ENCODE results near the gene PACSIN1.
A peak's percentile ranks its signal among the peaks of the same experiment; 100 is the strongest.

PACSIN1 gene, protein sequence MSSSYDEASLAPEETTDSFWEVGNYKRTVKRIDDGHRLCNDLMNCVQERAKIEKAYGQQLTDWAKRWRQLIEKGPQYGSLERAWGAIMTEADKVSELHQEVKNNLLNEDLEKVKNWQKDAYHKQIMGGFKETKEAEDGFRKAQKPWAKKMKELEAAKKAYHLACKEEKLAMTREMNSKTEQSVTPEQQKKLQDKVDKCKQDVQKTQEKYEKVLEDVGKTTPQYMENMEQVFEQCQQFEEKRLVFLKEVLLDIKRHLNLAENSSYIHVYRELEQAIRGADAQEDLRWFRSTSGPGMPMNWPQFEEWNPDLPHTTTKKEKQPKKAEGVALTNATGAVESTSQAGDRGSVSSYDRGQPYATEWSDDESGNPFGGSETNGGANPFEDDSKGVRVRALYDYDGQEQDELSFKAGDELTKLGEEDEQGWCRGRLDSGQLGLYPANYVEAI

DNA sequence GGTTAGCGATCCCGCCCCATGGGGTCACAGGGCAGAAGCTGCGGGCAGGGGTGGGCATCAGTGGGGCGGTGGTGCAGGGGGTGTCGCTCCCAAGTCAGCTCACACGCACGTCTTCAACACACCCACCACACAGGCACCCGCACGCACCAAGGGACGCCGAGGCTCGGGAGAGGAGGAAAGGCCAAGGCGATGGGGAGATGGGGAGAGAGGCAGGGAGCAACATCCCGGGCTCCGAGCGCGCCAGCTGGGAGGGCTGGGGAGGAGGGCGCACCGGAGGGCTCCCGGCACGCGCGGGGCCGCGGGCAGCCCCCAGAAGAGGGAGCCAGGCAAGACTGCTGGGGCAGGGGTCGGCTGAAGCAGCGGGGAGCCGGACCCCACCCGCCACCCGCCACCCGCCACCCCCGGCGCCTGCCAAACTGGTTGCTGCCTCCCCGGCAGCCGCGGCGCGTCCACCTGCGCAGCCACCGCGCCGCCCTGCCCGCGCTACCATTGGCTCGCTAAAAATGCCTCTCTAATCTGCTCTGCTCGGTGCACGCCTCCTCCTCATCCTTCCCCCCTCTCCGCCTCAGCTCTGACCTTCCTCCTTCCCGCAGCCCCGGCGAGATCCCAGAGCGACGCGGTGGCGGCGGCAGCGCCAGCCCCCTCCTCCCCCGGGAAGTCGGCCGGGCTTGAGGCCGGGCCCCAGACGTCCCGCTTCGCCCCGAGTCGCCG, at the start of gene PACSIN1:
TSS of gene PACSIN1 (plus strand) at position 546 of the 711 bp plus-strand sequence. CDS start 60,230 bp downstream, outside the sequence.
- DNase-seq (ENCODE audit: low read depth in 2 of 2) = peak in 1 of 2 donors; percentile 8

- DNase-seq (ENCODE audit: low read depth in 2 of 2) = no peak
Observed at GRCh38 chr6:34416877-34417371, 49.0 kb upstream of the PACSIN1 start.

DNA sequence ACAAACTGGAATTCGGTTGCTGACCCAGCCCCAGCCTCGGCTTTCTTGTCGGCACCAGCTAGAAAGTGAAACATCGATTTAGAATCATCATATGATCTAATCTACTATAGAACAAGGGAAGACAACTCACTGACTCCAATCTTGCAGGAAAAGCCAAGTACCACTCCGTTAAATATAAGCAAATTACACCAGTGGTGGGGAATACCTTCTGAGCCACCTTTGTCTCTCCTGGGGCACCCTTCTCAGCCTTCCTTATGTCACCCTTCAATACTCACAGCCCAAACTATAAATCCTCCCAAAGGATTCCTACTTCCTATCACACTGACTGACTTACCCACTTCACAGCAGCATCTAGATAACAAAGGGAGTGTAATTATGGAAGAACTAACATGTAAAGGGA, 47.5 kb upstream of the PACSIN1 start:
- DNase-seq (ENCODE audit: low read depth in 2 of 2) = no peak

- DNase-seq (ENCODE audit: low read depth in 2 of 2) = no peak
Observed at GRCh38 chr6:34423254-34423653, 42.6 kb upstream of the PACSIN1 start.

GRCh38 chr6:34424200-34425131, 41.4 kb upstream of the PACSIN1 start:
- DNase-seq (ENCODE audit: low read depth in 2 of 2) = no peak

GRCh38 chr6:34425132-34425497, 40.8 kb upstream of the PACSIN1 start:
- peak in 1 of 2 donors; percentile 5 for DNase-seq (ENCODE audit: low read depth in 2 of 2)

DNA sequence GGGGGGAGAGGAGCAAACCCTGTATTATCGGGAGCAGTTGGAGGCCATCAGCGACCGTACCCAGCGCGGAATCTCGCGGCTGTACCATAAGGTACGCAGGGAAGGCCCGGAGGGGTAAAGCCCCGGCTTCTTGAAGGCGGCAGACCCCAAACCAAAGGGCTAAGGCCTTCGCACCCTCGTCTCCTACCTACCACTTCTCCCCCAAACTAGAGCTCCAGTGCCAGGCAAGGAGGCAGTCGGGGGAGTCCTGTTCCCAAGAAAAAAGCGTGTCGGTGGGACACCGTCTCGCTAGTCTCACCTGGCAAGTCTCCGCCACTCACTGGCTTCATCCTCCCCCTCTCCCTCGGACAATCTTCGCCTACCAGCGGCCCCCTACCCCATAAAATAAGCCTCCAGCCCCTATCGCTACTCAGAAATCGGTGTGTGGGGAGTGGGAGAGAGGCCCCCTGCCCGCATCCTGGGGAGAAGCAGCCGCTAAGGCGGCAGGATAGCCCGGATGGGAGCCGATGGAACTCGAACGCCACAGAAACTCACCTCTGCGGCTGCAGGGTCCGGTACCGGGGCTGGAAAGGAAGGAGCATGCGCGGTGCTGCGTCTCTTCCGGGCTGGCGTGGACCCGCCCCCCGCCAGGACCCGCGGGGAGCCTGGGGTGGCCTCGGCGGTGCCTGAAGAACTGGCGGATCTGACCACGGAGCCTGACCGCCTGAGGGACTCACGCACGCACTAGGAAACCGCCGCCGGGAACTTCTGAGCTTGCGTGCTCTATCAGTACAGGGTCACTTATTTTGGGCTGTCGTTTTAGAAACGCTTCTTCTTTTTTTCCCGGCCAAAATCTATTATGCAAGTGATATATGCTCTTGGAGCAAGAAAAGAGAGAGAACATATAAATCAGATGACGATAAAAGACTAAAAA, 40.1 kb upstream of the PACSIN1 start, which contains the start of gene RPS10:
TSS of gene RPS10 (minus strand) at position 572 of the 913 bp plus-strand sequence. CDS start 848 bp downstream, outside the sequence.
- peak; percentile 87 for DNase-seq (ENCODE audit: low read depth in 2 of 2)

DNA sequence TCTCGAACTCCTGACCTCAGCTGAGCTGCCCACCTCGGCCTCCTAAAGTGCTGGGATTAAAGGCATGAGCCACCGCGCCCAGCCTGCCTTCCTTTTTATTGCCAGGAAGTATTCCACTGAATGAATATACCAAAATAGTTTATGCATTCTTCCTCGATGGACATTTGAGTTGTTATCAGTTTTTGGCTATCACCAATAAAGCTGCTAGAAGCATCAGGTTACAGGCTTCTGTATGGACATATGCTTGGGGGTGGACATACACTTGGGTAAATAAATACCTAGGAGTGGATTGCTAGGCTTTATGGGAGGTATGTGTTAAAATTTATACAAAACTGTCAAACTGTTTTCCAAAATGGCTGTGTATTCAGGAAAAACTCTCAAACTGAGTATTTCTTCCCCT, 30.0 kb upstream of the PACSIN1 start:
- DNase-seq (ENCODE audit: low read depth in 2 of 2) = no peak

DNA sequence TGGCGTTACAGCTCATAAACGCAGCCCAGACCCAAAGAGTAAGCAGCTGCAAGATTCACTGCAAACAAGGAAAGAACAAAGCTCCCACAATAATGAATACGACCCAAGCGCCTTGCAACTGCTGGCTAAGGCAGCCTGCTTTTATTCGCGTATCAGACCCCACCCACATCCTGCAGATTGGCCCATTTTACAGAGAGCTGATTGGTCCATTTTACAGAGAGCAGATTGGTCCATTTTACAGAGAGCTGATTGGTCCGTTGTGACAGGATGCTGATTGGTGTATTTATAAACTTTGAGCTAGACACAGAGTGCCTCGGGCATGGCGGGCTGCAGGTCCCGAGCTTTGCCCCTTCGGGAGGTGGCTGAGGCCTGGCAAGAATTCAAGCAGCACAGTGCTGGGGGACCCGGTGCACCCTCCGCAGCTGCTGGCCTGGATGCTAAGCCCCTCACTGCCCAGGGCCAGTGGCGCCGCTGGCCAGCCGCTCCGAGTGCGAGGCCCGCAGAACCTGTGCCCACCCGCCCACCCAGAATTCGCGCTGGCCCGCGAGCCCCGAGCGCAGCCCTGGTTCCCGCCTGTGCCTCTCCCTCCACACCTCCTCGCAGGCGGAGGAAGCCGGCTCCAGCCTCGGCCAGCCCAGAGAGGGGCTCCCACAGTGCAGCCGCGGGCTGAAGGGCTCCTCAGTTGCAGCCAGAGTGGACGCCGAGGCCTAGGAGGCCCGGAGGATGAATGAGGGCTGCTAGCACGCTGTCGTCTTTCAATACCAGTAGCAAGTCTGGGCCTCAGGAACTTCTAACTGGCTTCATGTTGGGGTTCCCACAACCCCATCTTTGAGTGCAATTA, 28.9 kb upstream of the PACSIN1 start:
- DNase-seq (ENCODE audit: low read depth in 2 of 2) = no peak

GRCh38 chr6:34437644-34437970, 28.3 kb upstream of the PACSIN1 start:
- DNase-seq (ENCODE audit: low read depth in 2 of 2) = no peak

GRCh38 chr6:34438705-34439104, 27.2 kb upstream of the PACSIN1 start:
- DNase-seq (ENCODE audit: low read depth in 2 of 2) = no peak

DNA sequence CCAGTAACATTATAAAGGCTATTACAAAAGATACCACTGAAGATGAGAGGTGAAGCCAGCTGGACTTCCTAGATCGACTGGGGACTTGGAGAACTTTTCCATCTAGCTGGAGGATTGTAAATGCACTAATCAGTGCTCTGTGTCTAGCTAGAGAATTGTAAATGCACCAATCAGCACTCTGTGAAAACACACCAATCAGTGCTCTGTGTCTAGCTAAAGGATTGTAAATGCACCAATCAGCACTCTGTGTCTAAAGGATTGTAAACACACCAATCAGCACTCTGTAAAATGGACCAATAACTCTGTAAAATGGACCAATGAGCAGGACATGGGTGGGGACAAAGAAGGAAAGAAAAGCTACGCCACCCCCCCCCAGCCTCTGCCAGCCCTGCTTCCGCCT, 26.4 kb upstream of the PACSIN1 start:
- no peak for DNase-seq (ENCODE audit: low read depth in 2 of 2)

- no peak for DNase-seq (ENCODE audit: low read depth in 2 of 2)
Observed at GRCh38 chr6:34441526-34441925, 24.4 kb upstream of the PACSIN1 start.

DNA sequence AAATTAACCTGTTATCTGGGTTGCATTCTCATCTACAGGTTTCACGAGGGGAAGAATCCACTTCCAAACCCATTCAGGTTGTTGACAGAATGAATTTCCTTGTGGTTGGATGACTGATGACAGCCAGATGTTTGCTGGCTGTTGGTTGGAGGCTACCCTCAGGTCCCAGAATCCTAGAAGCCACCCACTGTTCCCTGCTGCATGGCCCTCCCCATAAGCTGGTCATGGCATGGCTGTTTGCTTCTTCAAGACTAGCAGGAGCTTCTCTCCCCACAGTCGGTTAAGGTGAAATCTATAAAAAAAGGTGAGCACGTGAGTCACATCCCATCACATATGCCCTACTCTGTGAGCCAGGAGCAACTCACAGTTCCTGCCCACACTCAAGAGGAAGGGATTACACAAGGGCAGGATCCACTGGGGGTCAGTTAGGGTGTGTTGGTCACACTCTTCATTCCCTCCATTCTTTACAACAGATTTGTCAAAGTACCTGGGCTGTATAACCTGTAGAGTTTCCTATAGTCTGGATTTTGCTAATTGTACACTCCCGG, 20.5 kb upstream of the PACSIN1 start:
- no peak for DNase-seq (ENCODE audit: low read depth in 2 of 2)

GRCh38 chr6:34447386-34447785, 18.5 kb upstream of the PACSIN1 start:
- no peak for DNase-seq (ENCODE audit: low read depth in 2 of 2)

DNA sequence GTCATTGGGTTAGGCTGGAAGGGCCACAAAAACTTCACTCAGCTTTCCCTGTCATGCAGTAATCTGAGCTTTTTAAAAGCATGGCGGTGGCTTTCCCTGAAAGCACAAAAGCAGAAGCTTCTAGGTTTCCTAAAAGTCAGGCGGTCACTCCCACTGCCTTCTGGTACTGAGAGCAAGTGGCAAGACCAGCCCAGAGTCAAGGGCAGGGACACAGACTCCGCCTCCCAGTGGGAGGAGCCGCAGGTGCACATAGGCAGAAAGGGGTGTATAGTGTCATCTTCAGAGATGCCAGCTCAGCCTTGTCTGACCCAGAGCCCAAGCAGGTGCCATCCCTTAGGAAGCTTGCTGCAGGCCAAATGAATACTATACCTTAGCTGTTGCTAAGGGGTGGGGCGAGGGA, 18.0 kb upstream of the PACSIN1 start:
- DNase-seq (ENCODE audit: low read depth in 2 of 2) = no peak

- DNase-seq (ENCODE audit: low read depth in 2 of 2) = no peak
Observed at GRCh38 chr6:34451192-34451591, 14.7 kb upstream of the PACSIN1 start.

GRCh38 chr6:34455831-34456230, 10.0 kb upstream of the PACSIN1 start:
- DNase-seq (ENCODE audit: low read depth in 2 of 2) = no peak

DNA sequence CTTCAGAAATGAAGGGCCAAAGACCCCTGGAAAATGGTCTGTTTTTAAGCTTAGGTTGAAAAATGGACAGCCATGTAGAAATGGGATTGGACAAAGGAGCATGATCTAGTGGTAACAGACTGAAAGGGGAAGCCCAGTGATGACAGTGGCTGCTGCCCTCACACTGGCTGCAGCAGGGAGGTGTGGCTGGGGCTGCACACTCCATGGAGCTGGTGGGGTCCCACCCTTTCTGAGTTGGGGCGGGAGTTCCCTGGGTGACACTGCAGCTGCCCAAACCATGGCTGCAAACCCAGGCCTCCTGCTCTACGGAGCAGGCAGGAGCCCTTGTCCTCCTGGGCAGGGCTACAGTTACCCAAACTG, 8.5 kb upstream of the PACSIN1 start:
- no peak for DNase-seq (ENCODE audit: low read depth in 2 of 2)
